ENCODE results near the gene NEK4.

NEK4 gene

DNA sequence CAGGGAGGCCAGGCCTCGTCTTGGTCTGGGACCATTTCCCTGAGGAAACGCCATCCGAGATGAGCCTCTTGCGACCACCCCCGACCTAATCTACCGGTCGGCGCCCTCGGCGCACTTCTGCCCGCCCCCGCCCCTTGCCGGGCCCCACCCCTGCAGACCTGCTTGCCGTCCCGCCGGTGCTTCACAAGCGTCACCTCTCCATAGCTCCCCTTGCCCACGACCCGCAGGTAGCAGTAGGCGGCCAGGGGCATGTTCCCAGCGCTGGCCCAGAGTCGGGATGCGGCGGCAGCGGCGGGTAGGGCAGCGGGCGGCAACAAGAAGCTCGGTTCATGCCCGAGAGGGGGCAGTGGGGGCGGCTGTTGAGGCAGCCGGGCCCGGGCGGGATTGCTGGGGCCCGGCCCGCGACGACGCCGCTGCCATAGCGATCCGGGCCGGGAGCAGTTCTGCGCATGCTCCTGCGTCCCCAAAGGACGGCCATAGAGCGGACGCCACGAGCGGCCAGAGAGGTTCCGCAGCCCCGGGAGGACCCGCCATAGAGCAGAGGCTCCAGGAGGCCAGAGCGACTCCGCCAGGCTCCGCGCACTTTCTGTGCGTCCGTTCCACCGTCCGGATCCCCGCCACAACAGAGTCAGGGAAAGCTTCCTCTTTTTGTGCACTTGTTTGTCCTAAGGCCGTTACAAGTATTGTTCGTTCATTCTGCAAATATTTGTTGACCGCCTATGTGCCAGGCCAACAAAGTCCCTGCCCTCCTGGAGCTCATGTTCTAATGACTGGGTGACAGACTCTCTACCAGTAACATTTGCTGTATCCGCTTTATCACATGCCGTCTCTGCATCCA is at the start of gene NEK4:
Gene NEK4, minus strand, starts transcription at position 445 of the 838 bp plus-strand sequence. Its CDS starts 194 bp downstream, at position 251.
- DNase-seq: peak; percentile 44 to 95 (median 86)

DNA sequence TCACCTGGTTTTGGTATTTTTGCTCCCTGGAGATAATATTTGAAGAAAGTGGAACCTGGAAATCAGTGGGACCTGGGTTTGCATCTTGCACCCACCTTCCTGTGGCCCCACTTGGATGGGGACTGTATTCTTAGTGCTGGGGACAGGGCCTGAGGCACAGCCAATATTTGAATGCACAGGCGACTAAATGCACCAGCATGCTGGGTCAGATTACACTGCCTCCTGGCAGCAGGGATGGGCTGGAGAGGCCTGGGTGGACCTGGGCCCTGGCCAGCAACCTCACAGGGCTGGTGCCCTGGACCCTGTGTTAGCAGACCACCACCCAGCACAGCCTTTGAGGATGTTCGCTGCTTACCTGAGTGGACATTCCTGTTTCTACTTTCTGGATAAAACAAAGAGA is 49.2 kb upstream of the NEK4 start:
- no peak for DNase-seq

DNA sequence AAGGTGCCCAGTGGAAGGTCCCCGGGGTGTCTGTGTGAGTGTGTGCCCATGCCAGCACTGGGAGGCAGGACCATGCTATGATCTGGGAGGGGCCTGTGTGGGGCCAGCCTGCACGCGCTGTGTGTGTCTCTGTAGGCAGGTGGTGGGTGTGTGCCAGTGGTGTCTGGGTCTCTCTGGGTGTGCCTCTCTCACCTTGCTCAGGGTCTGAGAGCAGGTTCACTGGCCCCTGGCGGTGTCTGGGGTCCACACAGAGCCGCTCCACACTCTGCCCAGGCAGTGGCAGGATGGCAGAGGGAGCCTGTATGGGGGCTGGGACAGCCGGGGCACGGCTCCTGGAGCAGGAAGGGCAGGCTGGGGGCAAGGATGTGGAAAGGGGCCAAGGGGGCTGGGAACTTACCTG is 47.1 kb upstream of the NEK4 start:
- DNase-seq: no peak

DNA sequence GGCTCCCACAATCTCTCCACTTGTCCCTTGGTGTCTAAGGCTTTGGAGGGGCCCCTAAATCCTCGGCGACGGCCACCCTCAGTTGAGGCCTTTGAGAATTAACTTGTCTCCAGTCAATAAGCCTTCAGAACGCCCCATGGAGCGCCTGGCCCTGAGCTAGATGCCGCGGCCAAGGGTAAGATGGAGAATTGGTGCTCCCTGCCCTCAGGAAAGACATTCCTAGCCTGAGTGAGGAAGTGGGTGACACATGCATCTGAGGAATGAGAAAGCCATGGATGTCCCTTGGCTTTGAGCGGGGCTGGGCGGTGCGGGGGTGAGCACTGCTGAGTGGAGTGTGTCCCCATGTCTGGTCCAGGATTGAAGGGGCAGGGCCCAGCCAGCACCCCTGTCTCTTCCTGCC is 46.5 kb upstream of the NEK4 start:
- no peak for DNase-seq

DNA sequence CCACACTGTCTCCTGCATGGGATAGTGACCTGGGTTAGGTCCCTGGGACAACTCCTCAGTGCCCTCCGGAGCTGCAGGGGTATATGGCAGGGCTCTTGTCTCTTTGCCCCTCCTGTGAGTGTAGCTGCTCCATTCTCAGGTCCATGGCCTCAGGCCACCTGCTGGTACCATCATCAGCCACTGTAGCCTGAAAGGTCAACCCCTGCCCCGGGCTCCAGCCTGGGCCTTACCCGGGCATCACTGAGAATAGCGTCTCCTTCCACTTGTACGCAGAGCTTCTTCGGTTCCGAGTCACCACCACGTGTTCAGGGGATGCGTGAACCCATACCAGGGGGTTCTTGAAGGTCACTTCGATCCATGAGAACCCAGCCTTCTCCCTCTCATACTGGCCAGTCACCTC is 45.9 kb upstream of the NEK4 start:
- DNase-seq: no peak

DNA sequence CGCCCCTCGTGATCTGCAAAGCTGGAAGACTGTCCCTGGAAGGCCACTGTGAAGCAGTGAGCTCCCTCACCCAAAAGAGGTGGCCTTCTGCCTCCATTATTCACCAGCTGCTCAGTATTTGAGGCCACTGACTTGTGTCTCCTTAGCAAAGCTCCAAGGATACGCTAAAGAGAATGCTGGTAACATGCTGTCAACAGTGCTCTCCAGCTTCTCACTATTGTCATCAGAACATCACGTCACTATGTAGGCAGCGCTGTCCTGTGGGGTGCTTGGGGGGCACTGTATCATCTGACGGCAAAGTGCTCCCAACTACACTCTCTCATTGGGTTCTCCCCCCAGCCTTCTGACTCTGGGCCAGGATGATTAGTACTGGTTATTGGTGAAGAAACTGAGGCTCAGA is 45.5 kb upstream of the NEK4 start:
- no peak for DNase-seq

DNA sequence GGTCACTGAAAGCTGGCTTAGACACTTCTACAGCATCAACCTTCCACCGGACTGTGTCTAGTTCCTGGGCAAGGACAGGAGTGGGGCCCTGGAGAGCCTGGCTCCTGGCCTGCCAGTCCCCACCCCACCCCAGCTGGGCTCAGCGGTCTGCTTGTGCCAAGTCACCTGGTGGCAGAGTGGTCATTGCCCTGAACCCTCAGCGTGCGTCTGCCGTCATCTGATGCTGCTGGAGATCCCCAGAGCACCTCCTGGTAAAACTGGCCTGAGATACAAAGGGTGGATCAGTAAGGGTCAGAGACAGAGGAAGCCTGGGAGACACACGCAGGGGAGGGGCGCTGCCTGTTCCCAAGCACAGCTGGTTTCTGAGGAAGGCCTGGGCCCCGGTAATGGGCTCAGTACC is 43.1 kb upstream of the NEK4 start:
- no peak for DNase-seq

DNA sequence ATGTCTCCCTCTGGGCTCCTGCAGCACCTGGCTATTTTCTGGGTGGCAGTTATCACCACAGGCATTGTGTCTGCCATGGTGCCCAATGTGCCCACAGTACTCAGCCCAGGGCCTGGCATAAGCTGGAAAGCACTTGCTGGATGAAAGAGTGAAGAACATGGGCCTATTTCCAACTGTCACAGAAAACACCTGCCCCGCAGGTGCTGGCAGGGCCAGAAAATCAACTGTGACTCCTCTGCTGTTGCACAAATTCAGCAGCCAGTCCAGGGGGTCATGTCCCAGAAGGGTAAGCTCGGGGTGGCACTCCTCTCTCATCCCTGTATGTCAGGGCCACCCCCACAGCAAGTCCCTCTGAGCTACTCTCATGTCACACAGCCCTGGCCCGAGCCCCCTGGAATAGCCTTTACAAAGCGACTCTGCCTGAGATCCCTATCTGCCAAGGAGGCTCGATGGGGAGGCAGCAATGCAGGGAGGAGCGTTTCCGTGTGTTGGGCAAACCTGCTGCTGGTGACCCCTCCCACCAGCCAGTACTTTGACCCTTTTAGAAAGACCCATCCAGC is 40.8 kb upstream of the NEK4 start:
- no peak for DNase-seq

DNA sequence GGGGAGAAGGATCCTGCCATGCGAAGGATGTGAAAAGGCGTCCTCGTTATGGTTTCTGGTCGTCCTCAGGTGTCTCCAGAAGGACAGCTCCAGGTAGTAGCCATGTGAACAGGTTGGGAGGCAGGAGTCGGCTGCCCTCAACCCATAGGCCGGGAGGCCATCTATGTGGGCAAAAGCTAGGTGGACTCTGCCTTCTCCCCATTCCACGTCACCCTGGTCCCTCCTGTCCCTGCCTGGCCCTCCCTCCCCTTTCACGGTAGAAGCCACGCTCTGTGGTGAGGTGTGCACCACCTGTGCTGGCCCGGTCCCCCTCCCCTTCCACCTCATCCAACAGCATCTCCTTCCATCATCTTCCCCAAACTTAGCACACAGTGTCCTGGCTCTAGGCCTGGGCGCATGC is 40.2 kb upstream of the NEK4 start:
- DNase-seq: no peak

DNA sequence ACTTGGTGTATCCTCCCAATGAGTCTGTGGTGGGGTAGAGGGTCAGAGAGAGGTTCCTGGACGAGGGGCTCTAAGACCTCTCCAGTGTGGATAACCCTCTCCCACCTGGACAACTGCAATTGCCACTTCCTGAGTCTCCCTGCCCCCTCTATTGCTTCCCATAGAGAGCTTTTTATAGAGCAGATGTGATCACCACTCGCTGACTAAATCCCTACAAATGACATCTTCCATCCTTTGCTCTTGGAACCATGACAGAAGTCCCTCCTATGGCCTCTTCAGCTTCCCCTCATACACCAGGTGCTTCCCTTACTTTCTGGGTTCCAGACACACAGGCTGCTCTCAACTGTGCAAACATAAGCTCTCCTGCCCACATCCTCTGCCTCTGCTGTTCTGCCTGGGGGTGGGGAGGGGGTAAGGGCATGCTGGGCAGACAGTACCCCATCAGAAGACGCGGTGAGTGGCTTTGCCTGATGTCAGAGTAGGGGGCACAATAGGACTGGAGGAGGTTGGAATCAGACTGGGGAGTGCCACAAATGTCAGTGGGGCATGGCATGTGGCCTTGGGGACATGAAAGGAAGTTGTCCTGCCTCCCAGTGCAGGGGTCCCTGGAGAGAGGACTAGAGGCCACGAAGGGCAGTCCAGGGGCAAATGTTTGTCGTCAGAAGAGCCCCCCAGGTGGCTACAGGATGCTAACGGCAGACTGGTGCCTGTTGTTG is 39.1 kb upstream of the NEK4 start:
- DNase-seq: no peak

DNA sequence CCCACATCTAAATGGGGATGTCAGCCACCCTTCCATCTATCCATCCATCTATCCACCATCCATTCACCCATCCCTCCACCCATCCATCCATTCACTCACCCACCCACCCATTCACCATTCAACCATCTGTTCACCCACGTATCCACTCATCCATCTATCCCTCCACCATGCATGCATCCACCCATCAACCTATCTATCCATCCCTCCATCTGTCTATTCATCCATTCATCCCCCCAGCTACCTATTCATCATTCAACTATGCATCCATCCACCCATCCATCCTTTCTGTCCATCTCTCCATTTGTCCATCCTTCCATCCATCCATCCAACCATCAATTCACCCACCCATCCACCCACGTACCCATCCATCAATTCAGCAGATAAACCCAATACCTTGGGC is 38.4 kb upstream of the NEK4 start:
- no peak for DNase-seq

DNA sequence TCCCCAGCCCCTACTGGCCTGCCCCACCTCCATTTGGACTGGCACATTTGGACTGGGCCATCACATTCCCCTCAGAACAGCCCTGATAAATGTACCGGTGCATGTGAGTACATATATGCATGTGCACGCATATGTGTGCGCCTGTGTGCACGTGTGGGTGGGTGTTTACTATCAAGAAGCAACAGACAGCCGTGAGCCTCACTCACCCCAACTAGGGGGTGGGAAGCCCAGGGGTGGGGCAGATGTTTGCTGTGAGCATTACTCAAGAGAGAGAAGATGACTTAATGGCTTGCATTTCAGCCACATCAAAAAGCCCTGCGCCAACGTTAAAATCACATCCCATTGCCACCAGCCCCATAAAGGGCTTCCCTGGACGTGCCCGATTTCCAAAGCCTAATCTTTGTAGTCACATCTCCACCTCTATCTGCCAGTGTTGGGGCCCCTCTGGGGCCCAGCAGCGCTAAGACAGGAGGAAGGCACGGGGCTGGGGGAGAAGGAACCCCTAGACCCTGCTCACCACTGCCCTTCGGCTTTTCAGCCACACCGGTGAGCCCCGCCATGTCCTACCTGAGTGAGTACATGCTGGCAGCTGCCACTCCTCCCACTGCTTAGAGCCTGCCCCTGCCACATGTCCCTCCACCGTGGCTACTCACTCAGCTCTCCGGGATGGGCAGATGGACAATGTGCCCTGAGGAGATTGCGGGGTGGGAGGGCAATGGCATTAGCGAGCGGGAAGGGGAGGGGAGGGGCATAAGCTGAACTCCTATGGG is 34.7 kb upstream of the NEK4 start:
- no peak for DNase-seq

DNA sequence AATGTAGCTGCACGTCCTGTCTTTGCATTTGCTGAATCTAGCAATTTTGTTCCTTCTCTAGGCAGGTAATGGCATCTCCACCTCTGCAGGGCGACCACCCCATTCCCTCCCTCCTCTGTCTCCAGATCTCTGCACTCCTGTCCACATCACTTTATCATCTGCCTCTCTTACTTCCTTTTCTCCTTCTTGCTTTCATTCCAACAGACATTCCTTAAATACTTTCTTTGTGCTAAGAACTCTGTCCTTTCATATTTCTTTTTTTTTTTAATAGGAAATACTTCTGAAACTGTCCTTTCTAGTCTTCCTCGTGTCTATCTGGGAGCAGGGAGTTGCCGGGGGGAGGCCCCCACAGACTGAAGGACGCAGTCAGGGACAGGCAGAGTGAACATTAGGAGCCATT is 31.1 kb upstream of the NEK4 start:
- no peak for DNase-seq

DNA sequence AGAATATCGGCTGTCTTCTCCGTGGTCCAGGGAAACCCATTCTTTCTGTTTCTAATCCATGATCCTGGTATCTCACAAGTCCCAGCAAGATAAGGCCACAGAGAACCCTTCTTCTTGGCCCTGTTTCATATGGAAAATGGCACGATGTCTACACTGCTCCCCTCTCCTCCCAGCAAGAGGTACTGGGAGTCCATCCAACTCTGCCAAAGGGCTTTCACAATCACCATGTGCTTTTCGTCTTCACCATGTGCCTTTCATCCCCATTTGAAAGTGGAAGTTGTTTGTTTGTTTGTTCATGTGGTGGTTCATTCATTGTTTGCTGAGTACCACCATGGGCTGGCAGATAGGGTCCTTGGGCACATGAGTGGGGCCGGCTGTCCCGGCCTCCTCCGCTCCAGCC is 29.3 kb upstream of the NEK4 start:
- no peak for DNase-seq

DNA sequence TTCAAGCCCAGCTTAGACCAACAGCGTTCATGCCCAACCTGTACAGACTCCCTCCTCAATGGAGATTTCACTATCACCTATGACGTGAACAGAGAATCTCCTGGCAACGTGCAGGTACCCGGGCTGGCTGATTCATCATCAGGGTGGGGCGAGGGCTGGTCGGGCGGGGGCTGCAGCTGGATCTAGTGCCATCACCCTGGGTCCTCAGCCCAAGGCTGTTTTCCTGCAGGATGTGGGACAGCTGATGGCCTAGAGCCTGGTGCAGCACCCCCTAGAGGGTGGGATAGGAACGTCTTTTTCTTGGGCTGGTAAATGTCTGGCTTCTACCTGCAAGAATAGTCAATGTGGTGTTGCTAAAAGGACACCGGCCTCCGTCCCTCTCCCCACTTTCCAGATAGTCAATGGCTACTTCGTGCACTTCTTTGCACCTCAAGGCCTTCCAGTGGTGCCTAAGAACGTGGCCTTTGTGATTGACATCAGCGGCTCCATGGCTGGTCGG is 28.3 kb upstream of the NEK4 start:
- DNase-seq: no peak

DNA sequence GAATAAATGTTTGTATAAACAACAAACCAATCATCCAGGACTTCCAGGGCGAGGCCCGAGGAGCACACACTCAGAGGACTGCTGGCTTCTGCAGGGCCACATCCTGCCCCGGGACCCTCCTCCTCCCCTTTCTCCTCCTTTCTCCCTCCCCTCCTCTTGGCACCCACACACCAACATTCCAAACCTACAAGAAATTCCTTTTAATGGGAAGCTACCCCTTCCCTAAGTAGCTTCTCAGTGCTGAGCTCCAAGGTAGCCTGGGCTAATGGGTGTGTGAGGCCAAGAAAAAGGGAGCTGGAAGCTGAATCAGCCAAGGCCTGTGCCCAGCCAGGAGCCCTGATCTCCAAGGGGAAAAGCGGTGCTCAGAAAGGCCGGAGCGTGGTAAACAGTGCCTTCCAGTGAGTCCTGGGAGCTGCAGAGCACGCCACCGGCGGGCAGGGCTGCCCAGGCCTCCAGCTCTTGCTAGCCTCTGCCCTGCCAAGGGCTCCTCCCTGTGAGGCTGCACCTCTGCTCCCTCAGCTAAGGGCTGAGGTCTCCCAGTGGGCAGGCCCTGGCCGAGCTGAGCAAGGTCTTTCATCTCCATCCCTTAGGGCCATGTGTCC is 27.7 kb upstream of the NEK4 start:
- DNase-seq: no peak

DNA sequence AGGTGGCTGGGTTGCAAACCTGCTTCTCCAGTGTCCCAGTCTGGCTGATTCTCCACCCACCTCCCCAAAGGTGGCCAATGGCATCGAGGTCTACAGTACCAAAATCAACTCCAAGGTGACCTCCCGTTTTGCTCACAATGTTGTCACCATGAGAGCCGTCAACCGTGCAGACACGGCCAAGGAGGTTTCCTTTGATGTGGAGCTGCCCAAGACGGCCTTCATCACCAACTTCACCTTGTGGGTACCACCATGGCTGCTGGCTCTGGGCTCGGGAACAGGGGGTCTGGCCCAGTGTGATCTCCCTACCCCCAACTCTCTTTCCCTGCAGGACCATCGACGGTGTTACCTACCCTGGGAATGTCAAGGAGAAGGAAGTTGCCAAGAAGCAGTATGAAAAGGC is 25.7 kb upstream of the NEK4 start:
- DNase-seq: no peak

DNA sequence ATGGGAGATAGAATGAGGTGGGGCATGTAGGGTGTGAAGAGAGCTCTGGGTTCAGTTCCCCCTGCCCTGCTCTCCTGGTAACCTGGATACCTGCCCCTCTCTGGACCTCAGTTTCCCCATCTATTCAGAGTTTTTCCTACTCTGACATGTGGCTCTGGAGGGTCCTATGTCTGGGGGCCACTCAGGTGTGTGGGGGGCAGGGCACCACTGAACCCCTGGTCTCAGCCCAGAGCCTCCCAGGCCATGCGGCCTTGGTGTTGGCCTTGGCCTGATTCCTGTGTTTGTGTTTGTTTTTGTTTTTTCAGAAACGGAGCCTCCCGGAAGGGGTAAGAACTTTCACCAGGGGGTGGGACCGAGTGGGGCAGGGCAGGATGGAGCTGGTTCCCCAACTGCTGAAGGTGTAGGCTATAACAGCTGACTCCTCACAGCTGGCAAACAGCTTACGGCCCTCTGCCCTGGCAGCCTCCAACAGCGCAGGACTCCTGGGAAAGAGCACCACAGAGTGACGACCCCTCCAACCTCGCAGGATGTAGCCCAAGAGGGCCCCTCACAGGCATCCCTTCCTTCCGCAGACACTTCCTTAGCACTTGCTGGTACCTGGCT is 24.7 kb upstream of the NEK4 start:
- no peak for DNase-seq

DNA sequence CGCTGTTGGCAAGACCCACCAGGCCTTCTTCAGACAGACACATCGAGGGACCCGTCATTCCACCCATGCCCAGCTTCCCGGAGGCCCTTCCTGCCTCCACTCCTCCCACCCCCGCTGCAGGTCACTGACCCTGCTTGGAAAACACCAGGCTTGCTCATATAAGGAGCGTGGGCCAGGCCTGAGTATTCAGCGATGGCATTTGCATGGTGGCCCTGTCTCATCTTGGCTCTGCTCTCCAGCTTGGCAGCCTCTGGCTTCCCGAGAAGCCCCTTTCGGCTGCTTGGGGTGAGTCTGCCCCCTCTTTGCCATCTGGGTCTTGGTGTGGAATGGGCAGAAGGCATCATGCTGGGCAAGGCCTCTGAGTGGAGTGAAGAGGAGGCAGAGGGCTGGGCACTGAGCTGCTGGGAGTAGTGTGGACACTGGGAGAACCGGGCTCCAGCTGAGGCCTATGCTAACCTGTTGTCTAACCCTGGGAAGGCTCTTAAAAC is 23.9 kb upstream of the NEK4 start, which contains the start of gene ITIH3:
Gene ITIH3, plus strand, starts transcription at position 185 of the 488 bp plus-strand sequence. Its CDS starts 8 bp downstream, at position 193.
- DNase-seq: no peak
